ENCODE measurements around the gene FCN2. TPM values are rescaled to one million over a fixed set of nuclear protein-coding genes. Genes with fewer than 3 reads are reported as not detected.

FCN2 gene
- total and polyA plus RNA-seq, 4 donors, result 23.6 to 186 (median 121) TPM

DNA sequence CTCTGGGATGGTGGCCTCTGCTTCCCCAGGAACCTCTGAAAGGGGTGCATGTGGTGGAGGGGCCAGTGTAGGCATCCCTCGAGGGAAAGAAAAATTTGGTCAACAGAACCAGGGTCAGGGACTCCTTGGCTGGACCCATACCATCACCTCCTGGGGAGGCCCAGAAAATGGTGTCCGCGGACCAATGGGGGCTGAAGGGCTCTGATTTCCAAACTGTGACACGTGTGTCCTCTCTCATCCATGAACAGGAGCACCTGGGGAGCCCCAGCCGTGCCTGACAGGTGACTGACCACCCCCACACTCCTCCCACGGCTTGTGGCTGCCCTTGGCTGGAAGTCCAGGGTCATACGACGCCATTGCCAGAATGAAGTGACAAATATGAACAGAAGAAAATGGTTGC lies 3.9 kb downstream of the FCN2 start:
- no peaks in the 10 kb centered on the region for H3K9me3 ChIP-seq (ENCODE audit: control insufficient read depth in 4 of 4, low read length in 3 of 4)
- DNase-seq (ENCODE audit: low spot score), result no peak
- TF ChIP-seq, protein P1, sequence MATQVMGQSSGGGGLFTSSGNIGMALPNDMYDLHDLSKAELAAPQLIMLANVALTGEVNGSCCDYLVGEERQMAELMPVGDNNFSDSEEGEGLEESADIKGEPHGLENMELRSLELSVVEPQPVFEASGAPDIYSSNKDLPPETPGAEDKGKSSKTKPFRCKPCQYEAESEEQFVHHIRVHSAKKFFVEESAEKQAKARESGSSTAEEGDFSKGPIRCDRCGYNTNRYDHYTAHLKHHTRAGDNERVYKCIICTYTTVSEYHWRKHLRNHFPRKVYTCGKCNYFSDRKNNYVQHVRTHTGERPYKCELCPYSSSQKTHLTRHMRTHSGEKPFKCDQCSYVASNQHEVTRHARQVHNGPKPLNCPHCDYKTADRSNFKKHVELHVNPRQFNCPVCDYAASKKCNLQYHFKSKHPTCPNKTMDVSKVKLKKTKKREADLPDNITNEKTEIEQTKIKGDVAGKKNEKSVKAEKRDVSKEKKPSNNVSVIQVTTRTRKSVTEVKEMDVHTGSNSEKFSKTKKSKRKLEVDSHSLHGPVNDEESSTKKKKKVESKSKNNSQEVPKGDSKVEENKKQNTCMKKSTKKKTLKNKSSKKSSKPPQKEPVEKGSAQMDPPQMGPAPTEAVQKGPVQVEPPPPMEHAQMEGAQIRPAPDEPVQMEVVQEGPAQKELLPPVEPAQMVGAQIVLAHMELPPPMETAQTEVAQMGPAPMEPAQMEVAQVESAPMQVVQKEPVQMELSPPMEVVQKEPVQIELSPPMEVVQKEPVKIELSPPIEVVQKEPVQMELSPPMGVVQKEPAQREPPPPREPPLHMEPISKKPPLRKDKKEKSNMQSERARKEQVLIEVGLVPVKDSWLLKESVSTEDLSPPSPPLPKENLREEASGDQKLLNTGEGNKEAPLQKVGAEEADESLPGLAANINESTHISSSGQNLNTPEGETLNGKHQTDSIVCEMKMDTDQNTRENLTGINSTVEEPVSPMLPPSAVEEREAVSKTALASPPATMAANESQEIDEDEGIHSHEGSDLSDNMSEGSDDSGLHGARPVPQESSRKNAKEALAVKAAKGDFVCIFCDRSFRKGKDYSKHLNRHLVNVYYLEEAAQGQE (IDR thresholded peaks at IDR 0.05), result no peak
- TF ChIP-seq, protein P2, sequence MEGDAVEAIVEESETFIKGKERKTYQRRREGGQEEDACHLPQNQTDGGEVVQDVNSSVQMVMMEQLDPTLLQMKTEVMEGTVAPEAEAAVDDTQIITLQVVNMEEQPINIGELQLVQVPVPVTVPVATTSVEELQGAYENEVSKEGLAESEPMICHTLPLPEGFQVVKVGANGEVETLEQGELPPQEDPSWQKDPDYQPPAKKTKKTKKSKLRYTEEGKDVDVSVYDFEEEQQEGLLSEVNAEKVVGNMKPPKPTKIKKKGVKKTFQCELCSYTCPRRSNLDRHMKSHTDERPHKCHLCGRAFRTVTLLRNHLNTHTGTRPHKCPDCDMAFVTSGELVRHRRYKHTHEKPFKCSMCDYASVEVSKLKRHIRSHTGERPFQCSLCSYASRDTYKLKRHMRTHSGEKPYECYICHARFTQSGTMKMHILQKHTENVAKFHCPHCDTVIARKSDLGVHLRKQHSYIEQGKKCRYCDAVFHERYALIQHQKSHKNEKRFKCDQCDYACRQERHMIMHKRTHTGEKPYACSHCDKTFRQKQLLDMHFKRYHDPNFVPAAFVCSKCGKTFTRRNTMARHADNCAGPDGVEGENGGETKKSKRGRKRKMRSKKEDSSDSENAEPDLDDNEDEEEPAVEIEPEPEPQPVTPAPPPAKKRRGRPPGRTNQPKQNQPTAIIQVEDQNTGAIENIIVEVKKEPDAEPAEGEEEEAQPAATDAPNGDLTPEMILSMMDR (IDR thresholded peaks at IDR 0.05; ENCODE audit: low read depth, low read length, missing input control), result no peak
- no peak for TF ChIP-seq EGR1 (IDR thresholded peaks at IDR 0.05; ENCODE audit: low read depth in 2 of 2)
- TF ChIP-seq HNF4G (IDR thresholded peaks at IDR 0.05), result no peak
- H3K4me3 ChIP-seq (ENCODE audit: low read depth in 1 of 3, low read length in 3 of 3), result no peak overlapping the region
- no peaks in the 10 kb centered on the region for H3K4me1 ChIP-seq (ENCODE audit: control insufficient read depth in 4 of 4, insufficient read depth in 4 of 4, low read length in 3 of 4)
- no peak overlapping the region for H3K9ac ChIP-seq (ENCODE audit: low read depth in 1 of 2, low read length in 2 of 2)
- no peaks in the 10 kb centered on the region for H3K36me3 ChIP-seq (ENCODE audit: control insufficient read depth in 4 of 4, insufficient read depth in 3 of 4, low read depth in 1 of 4, low read length in 3 of 4)
- whole genome bisulfite sequencing, result 76% methylated on average over 8 of the region's 8 CpGs
- no peak overlapping the region for H3K27ac ChIP-seq (ENCODE audit: low read depth in 1 of 2, low read length in 2 of 2)
- H3K27me3 ChIP-seq (ENCODE audit: control insufficient read depth in 4 of 4, insufficient read depth in 4 of 4, low read length in 3 of 4), result no peaks in the 10 kb centered on the region

DNA sequence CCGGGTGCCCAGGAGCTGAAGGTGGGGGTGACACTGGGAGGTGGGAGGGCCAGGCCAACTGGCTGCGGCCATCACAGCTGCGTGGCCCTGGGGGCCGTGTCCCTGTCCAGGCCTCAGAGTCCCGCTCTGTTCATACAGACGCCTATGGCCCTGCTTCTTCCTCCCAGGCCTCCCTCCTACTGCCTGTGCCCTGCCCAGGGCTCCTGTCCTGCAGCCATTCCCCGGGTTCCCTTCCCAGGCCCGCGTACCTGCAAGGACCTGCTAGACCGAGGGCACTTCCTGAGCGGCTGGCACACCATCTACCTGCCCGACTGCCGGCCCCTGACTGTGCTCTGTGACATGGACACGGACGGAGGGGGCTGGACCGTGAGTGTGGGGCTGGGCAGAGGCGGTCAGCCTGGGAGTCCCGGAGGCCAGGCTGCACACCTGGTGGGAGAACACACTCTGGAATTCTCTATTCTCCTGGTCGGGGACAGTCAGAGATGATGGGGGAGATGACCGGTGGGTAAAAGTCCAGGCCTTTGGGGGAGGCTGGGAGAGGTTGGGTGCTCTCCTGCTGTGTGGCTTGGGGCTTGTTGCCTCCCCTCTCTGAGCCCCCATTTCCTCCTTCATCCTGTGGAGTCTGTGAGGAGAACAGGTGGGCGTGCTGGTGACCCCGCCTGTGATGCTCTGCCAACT lies 4.5 kb downstream of the FCN2 start:
- Histone ChIP-seq H3K9ac (ENCODE audit: low read depth in 1 of 2, low read length in 2 of 2) (no peak overlapping the region), H3K27ac (ENCODE audit: low read depth in 1 of 2, low read length in 2 of 2) (no peak overlapping the region), H3K36me3 (ENCODE audit: control insufficient read depth in 4 of 4, insufficient read depth in 3 of 4, low read depth in 1 of 4, low read length in 3 of 4) (no peaks in the 10 kb centered on the region), H3K4me1 (ENCODE audit: control insufficient read depth in 4 of 4, insufficient read depth in 4 of 4, low read length in 3 of 4) (no peaks in the 10 kb centered on the region), H3K4me3 (ENCODE audit: low read depth in 1 of 3, low read length in 3 of 3) (no peak overlapping the region), H3K9me3 (ENCODE audit: control insufficient read depth in 4 of 4, low read length in 3 of 4) (no peaks in the 10 kb centered on the region), H3K27me3 (ENCODE audit: control insufficient read depth in 4 of 4, insufficient read depth in 4 of 4, low read length in 3 of 4) (no peaks in the 10 kb centered on the region)
- 89% methylated on average over 22 of the region's 22 CpGs for WGBS
- TF ChIP-seq YY1 (IDR thresholded peaks at IDR 0.05), result no peak
- TF ChIP-seq, protein P3, sequence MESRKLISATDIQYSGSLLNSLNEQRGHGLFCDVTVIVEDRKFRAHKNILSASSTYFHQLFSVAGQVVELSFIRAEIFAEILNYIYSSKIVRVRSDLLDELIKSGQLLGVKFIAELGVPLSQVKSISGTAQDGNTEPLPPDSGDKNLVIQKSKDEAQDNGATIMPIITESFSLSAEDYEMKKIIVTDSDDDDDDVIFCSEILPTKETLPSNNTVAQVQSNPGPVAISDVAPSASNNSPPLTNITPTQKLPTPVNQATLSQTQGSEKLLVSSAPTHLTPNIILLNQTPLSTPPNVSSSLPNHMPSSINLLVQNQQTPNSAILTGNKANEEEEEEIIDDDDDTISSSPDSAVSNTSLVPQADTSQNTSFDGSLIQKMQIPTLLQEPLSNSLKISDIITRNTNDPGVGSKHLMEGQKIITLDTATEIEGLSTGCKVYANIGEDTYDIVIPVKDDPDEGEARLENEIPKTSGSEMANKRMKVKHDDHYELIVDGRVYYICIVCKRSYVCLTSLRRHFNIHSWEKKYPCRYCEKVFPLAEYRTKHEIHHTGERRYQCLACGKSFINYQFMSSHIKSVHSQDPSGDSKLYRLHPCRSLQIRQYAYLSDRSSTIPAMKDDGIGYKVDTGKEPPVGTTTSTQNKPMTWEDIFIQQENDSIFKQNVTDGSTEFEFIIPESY (IDR thresholded peaks at IDR 0.05), result no peak
- no peak for TF ChIP-seq JUND (IDR thresholded peaks at IDR 0.05)
- TF ChIP-seq FOXA1 (IDR thresholded peaks at IDR 0.05), result no peak
- no peak for TF ChIP-seq NR2F2 (IDR thresholded peaks at IDR 0.05)
- no peak for TF ChIP-seq HNF4G (IDR thresholded peaks at IDR 0.05)
- no peak for TF ChIP-seq TAF1 (conservative IDR thresholded peaks at IDR 0.05)
- TF ChIP-seq EGR1 (IDR thresholded peaks at IDR 0.05; ENCODE audit: low read depth in 2 of 2), result no peak
- TF ChIP-seq HNF4A (conservative IDR thresholded peaks at IDR 0.05), result no peak
- no peak for TF ChIP-seq RAD21 (IDR thresholded peaks at IDR 0.05)
- no peak for TF ChIP-seq GABPA (IDR thresholded peaks at IDR 0.05 in 1 of 2, conservative IDR thresholded peaks at IDR 0.05 in 1 of 2)
- no peak for TF ChIP-seq RXRA (IDR thresholded peaks at IDR 0.05)
- no peak for TF ChIP-seq SP1 (IDR thresholded peaks at IDR 0.05)
- TF ChIP-seq, protein P2 (IDR thresholded peaks at IDR 0.05; ENCODE audit: low read depth, low read length, missing input control), result no peak
- TF ChIP-seq, protein P1 (IDR thresholded peaks at IDR 0.05), result no peak
- DNase-seq (ENCODE audit: low spot score), result no peak

Data from liver (tissue), 9 donors.